ENCODE measurements around the gene PLEKHO2. TPM values are rescaled to one million over a fixed set of nuclear protein-coding genes. Genes with fewer than 3 reads are reported as not detected.
A peak's percentile ranks its signal among the peaks of the same experiment; 100 is the strongest.

PLEKHO2 gene
- total and polyA plus RNA-seq, 10 of the 15 experiments (the other 5 are each of a cell fraction or from before 2014, with no cell fraction given), result 1.4 to 25.6 (median 20.5) TPM

- TF ChIP-seq BHLHE40 (IDR thresholded peaks at IDR 0.05; ENCODE audit: borderline replicate concordance in 1 of 2, low read depth in 2 of 2, low read length in 1 of 2), result peak; percentile 87 to 91
- no peak for TF ChIP-seq ZNF24 (IDR thresholded peaks at IDR 0.05)
- TF ChIP-seq ZBED1 (IDR thresholded peaks at IDR 0.05; ENCODE audit: borderline replicate concordance), result peak; percentile 15; the same call in 1 of the 2 replicates
- TF ChIP-seq IKZF2 (IDR thresholded peaks at IDR 0.05), result peak; percentile 94 to 96
- no peak for TF ChIP-seq MYC (IDR thresholded peaks at IDR 0.05; ENCODE audit: insufficient read depth, insufficient read length, insufficient replicate concordance, low read length, severe bottlenecking)
- TF ChIP-seq NKRF (conservative IDR thresholded peaks at IDR 0.05), result no peak
- TF ChIP-seq USF1 (IDR thresholded peaks at IDR 0.05; ENCODE audit: borderline replicate concordance, extremely low read length, insufficient read depth, low read depth, low read length), result peak; percentile 15
- no peak for TF ChIP-seq E2F8 (IDR thresholded peaks at IDR 0.05; ENCODE audit: low read depth, partially characterized antibody)
- TF ChIP-seq ZNF207 (IDR thresholded peaks at IDR 0.05; ENCODE audit: borderline replicate concordance), result no peak
- TF ChIP-seq RUNX3 (IDR thresholded peaks at IDR 0.05; ENCODE audit: low read length), result peak; percentile 51
- TF ChIP-seq ZNF687 (IDR thresholded peaks at IDR 0.05), result peak; percentile 91
- TF ChIP-seq EZH2 (IDR thresholded peaks at IDR 0.05; ENCODE audit: borderline replicate concordance, control insufficient read depth, low read depth, low read length), result no peak
- TF ChIP-seq SREBF2 (IDR thresholded peaks at IDR 0.05; ENCODE audit: low read length), result no peak
- TF ChIP-seq SP1 (IDR thresholded peaks at IDR 0.05; ENCODE audit: low read depth, low read length), result peak; percentile 63
- 0 out of 2 replicates have a peak, but pooled peaks have one; percentile 34 for TF ChIP-seq CREB1 (IDR thresholded peaks at IDR 0.05; ENCODE audit: low read depth)
- TF ChIP-seq POLR2AphosphoS5 (IDR thresholded peaks at IDR 0.05; ENCODE audit: low read length), result peak; percentile 58; the same call in 1 of the 2 replicates
- TF ChIP-seq MXI1 (IDR thresholded peaks at IDR 0.05; ENCODE audit: low read depth, low read length), result peak; percentile 58; the same call in 1 of the 2 replicates
- peak; percentile 54; the same call in 1 of the 2 replicates for TF ChIP-seq CREM (IDR thresholded peaks at IDR 0.05; ENCODE audit: low read depth)
- TF ChIP-seq RAD51 (IDR thresholded peaks at IDR 0.05), result 0 out of 2 replicates have a peak, but pooled peaks have one; percentile 22
- TF ChIP-seq MEF2B (IDR thresholded peaks at IDR 0.05; ENCODE audit: partially characterized antibody, poor library complexity, severe bottlenecking), result peak; percentile 87
- no peak for TF ChIP-seq ZNF622 (IDR thresholded peaks at IDR 0.05)
Measured at GRCh38 chr15:64883997-64884511, 42.3 kb downstream of the PLEKHO2 start (continued).
